Measurements from ENCODE around the gene TRIP4.

DNA sequence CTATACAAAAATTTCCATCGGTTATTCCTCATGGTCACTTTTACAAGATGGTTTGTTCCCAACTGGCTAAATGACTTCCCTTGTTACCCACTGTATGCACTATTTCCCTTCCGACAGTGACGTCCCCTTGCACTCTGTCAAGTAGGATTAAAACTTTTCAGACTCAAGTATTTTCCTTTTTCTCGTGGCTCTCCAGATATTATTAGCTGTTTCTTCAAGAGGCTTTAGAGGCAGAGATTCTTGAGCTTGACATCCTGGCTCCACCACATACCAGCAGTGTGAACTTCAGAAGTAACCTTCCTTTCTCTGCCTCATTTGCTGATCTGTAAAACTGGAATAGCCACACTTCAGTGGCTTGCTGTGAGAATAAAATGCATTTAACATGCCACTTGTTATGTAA lies 45.7 kb upstream of the TRIP4 start:
- TF ChIP-seq POLR2A (IDR thresholded peaks at IDR 0.05) (no peak), POLR2AphosphoS5 (IDR thresholded peaks at IDR 0.05) (no peak)
- TF ChIP-seq, protein P1, sequence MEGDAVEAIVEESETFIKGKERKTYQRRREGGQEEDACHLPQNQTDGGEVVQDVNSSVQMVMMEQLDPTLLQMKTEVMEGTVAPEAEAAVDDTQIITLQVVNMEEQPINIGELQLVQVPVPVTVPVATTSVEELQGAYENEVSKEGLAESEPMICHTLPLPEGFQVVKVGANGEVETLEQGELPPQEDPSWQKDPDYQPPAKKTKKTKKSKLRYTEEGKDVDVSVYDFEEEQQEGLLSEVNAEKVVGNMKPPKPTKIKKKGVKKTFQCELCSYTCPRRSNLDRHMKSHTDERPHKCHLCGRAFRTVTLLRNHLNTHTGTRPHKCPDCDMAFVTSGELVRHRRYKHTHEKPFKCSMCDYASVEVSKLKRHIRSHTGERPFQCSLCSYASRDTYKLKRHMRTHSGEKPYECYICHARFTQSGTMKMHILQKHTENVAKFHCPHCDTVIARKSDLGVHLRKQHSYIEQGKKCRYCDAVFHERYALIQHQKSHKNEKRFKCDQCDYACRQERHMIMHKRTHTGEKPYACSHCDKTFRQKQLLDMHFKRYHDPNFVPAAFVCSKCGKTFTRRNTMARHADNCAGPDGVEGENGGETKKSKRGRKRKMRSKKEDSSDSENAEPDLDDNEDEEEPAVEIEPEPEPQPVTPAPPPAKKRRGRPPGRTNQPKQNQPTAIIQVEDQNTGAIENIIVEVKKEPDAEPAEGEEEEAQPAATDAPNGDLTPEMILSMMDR (IDR thresholded peaks at IDR 0.05): no peak

Measured in sigmoid colon (tissue), 4 donors.